Upper lobe of left lung (tissue), 6 donors: ENCODE measurements around the gene BMPR2. TPM values are rescaled to one million over a fixed set of nuclear protein-coding genes. Genes with fewer than 3 reads are reported as not detected.
"Not testable (repeated sequence)": the region's sequence is repeated elsewhere in the genome, so short reads cannot be mapped to it uniquely, and the experiment has no call there.

Experiments used
- ATAC-seq, 2 donors: fragments of 200-7000 bp; cut with Tn5 transposase; one replicate each; pipeline ENCODE4 v1.9.1; 2022; ENCODE audit warnings: mild to moderate bottlenecking in 2 of 2, moderate library complexity in 2 of 2; ENCODE audit not compliant: low FRiP score in 2 of 2
- DNase-seq, 2 donors: peaks; one replicate each; pipeline ENCODE4 v3.0.0-alpha.2; 2019 to 2020
- H3K27ac ChIP-seq, 4 donors: fragments of 200-600 bp; sonication (generic); one replicate each; pipeline ENCODE4 v1.5.1; 2016 to 2019
- H3K27me3 ChIP-seq, 4 donors: fragments of 200-600 bp; sonication (generic); one replicate each; pipeline ENCODE4 v1.5.1; 2017 to 2019
- H3K36me3 ChIP-seq, 4 donors: fragments of 200-600 bp; sonication (generic); one replicate each; pipeline ENCODE4 v1.5.1; 2016 to 2019
- H3K4me1 ChIP-seq, 4 donors: fragments of 200-600 bp; sonication (generic); one replicate each; pipeline ENCODE4 v1.5.1; 2018 to 2019
- H3K4me3 ChIP-seq, 4 donors: fragments of 200-600 bp; sonication (generic); one replicate each; pipeline ENCODE4 v1.5.1; 2017 to 2019; ENCODE audit warnings: mild to moderate bottlenecking in 2 of 4, moderate library complexity in 1 of 4
- H3K9me3 ChIP-seq, 4 donors: fragments of 200-600 bp; sonication (generic); one replicate each; pipeline ENCODE4 v1.5.1; 2018 to 2019
- EP300 ChIP-seq, 4 donors: sonication (generic); formaldehyde crosslinking; IDR thresholded peaks; one replicate each; pipeline ENCODE4 v1.5.1; 2017; ENCODE audit warnings: antibody characterized with exemption in 4 of 4, control low read depth in 2 of 4
- POLR2A ChIP-seq, 4 donors: fragments of 450-650 bp; IDR thresholded peaks; one replicate each; pipeline ENCODE4 v1.5.1; 2016 to 2017; ENCODE audit warnings: antibody characterized with exemption in 4 of 4, mild to moderate bottlenecking in 2 of 4
- POLR2AphosphoS5 ChIP-seq, 2 donors: sonication (generic); formaldehyde crosslinking; IDR thresholded peaks; one replicate each; pipeline ENCODE4 v1.5.1; 2017; ENCODE audit warnings: antibody characterized with exemption in 2 of 2
- WGBS, 2 donors: methylation state at CpG; one replicate each; pipeline ENCODE4 v1.1.5; 2017 to 2018; 5-methylcytosine and 5-hydroxymethylcytosine counted together
- total RNA-seq, 6 donors: library from RNA; depleted of rRNA in 4 of 6; stranded (reverse); fragments of >200 nt in 4 of 6; gene quantifications; one replicate each; pipeline versions ENCODE4 v1.1.0 to v1.2.1, GENCODE V29; 2016 to 2021
- TF ChIP-seq, protein P1 (sequence below), 6 experiments: fragments of 450-650 bp in 4 of 6; fragments of 200-600 bp in 2 of 6; sonication (generic) in 2 of 6; IDR thresholded peaks; one replicate each; pipeline ENCODE4 v1.5.1; 2016 to 2019; ENCODE audit warnings: antibody characterized with exemption in 6 of 6
- donor health status: DM: no; HTN: no; CAD: no; lungs with moderate emphysema.
- donor health status: DM: no; HTN: yes; CAD: no; lungs with severe emphysema.

BMPR2 gene
- total RNA-seq, 6 donors from 2014 or later = 23.0 to 133 (median 77.2) TPM

DNA sequence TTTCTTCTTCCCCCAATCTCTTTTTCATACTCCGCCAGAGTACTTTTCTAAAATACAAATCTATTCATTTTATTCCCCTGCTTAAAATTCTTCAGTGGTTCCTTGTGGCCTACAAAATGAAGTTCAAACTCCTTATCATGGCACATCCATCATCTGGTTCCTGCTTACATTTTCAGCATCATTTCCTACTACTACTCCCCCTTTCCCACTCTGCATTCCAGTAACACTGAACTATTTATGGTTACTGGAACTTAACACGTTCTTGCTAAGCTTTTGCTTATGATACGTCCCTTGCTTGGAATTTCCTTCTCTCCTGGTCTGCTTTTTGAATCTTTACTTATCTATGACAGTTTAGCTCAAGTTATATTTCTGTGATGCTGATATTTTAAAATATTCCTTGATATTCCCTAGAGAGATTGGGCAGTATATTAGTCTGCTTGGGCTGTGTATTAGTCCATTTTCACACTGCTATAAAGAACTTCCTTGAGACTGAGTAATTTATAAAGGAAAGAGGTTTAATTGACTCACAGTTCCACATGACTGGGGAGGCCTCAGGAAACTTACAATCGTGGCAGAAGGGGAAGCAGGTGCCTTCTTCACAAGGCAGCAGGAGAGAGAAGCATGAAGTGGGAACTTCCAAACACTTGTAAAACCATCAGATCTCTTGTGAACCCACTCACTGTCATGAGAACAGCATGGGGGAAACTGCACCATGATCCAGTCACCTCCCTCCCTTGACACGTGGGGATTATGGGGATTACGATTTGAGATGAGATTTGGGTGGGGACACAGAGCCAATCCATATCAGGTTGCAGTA lies 53.2 kb downstream of the BMPR2 start:
- Histone ChIP-seq H3K27me3 (no peaks in the 10 kb centered on the region), H3K9me3 (no peaks in the 10 kb centered on the region), H3K4me1 (peaks cover 6 to 41% (median 32%) of the 10 kb centered on the region in 4 donors), H3K27ac (peak overlapping the region; percentile 36 to 78 (median 60)), H3K4me3 (no peak overlapping the region), H3K36me3 (no peaks in the 10 kb centered on the region)
- DNase-seq (no peak), ATAC-seq (peak in 1 of 2 donors; percentile 19)
- 61 to 62% methylated on average over 6 of the region's 6 CpGs for WGBS, 2 donors
- TF ChIP-seq POLR2AphosphoS5 (IDR thresholded peaks at IDR 0.05) = peak; percentile 19 to 94
- TF ChIP-seq, protein P1, sequence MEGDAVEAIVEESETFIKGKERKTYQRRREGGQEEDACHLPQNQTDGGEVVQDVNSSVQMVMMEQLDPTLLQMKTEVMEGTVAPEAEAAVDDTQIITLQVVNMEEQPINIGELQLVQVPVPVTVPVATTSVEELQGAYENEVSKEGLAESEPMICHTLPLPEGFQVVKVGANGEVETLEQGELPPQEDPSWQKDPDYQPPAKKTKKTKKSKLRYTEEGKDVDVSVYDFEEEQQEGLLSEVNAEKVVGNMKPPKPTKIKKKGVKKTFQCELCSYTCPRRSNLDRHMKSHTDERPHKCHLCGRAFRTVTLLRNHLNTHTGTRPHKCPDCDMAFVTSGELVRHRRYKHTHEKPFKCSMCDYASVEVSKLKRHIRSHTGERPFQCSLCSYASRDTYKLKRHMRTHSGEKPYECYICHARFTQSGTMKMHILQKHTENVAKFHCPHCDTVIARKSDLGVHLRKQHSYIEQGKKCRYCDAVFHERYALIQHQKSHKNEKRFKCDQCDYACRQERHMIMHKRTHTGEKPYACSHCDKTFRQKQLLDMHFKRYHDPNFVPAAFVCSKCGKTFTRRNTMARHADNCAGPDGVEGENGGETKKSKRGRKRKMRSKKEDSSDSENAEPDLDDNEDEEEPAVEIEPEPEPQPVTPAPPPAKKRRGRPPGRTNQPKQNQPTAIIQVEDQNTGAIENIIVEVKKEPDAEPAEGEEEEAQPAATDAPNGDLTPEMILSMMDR (IDR thresholded peaks at IDR 0.05) = no peak
- TF ChIP-seq EP300 (IDR thresholded peaks at IDR 0.05) = peak; percentile 50 to 95 (median 90)
- no peak for TF ChIP-seq POLR2A (IDR thresholded peaks at IDR 0.05)

DNA sequence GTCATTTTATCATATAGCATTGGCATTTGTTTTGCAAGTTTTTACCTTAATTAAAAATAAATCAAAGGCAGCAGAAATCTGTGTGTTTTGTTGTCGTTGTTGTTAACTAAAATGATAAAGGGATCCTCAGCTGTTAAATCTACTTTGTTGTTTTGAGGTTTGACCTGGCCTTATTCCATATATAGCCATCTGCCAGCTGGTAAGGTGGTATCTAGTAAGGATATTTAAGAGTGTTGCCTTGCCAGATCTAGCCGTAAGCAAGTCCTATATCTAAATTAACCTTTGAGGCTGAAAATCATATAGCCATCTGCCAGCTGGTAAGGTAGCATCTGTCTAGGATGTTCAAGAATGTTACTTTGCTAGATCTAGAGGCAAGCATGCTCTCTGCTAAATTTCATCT lies 56.6 kb downstream of the BMPR2 start:
- Histone ChIP-seq H3K36me3 (no peaks in the 10 kb centered on the region), H3K27ac (peak overlapping the region in 1 of 4 donors; percentile 19), H3K9me3 (no peaks in the 10 kb centered on the region), H3K4me3 (no peak overlapping the region), H3K27me3 (no peaks in the 10 kb centered on the region), H3K4me1 (peaks cover 0 to 40% (median 23%) of the 10 kb centered on the region in 4 donors)
- TF ChIP-seq POLR2A (IDR thresholded peaks at IDR 0.05) (no peak), POLR2AphosphoS5 (IDR thresholded peaks at IDR 0.05) (no peak), EP300 (IDR thresholded peaks at IDR 0.05) (no peak)
- TF ChIP-seq, protein P1 (IDR thresholded peaks at IDR 0.05) = no peak
- no peak for ATAC-seq
- no peak for DNase-seq
- 67 to 86% methylated on average over 2 of the region's 2 CpGs for WGBS, 2 donors

GRCh38 chr2:202434472-202434871 lies 58.3 kb downstream of the BMPR2 start:
- no peak for ATAC-seq
- H3K4me3 ChIP-seq = no peak overlapping the region

GRCh38 chr2:202436626-202437025 lies 60.5 kb downstream of the BMPR2 start:
- no peak for ATAC-seq
- no peaks in the 10 kb centered on the region for H3K36me3 ChIP-seq
- peaks cover 0 to 14% (median 7%) of the 10 kb centered on the region in 4 donors for H3K4me1 ChIP-seq
- no peak overlapping the region for H3K27ac ChIP-seq
- TF ChIP-seq EP300 (IDR thresholded peaks at IDR 0.05) = no peak
- no peak for TF ChIP-seq POLR2A (IDR thresholded peaks at IDR 0.05)
- TF ChIP-seq POLR2AphosphoS5 (IDR thresholded peaks at IDR 0.05) = no peak
- TF ChIP-seq, protein P1 (IDR thresholded peaks at IDR 0.05) = no peak
- no peaks in the 10 kb centered on the region for H3K9me3 ChIP-seq
- DNase-seq = no peak
- WGBS, 2 donors = 48 to 57% methylated on average over 3 of the region's 3 CpGs
- no peak overlapping the region for H3K4me3 ChIP-seq
- H3K27me3 ChIP-seq = no peaks in the 10 kb centered on the region

More at GRCh38 chr2:202434472-202434871, 58.3 kb downstream of the BMPR2 start:
- Histone ChIP-seq H3K27ac (no peak overlapping the region), H3K36me3 (no peaks in the 10 kb centered on the region), H3K27me3 (no peaks in the 10 kb centered on the region), H3K9me3 (no peaks in the 10 kb centered on the region), H3K4me1 (peaks cover 0 to 28% (median 12%) of the 10 kb centered on the region in 4 donors)
- no peak for DNase-seq
- TF ChIP-seq POLR2A (IDR thresholded peaks at IDR 0.05) (no peak), EP300 (IDR thresholded peaks at IDR 0.05) (no peak), POLR2AphosphoS5 (IDR thresholded peaks at IDR 0.05) (no peak)
- TF ChIP-seq, protein P1 (IDR thresholded peaks at IDR 0.05) = no peak
- 100% methylated on average over 1 of the region's 1 CpG for WGBS, 2 donors

GRCh38 chr2:202440117-202440516 lies 64.0 kb downstream of the BMPR2 start:
- H3K27me3 ChIP-seq, H3K9me3 ChIP-seq, H3K36me3 ChIP-seq, H3K4me1 ChIP-seq, H3K4me3 ChIP-seq, ATAC-seq, H3K27ac ChIP-seq: not testable (repeated sequence)
- peak in 1 of 2 donors; percentile 52 for DNase-seq
- WGBS, 2 donors = 95 to 96% methylated on average over 14 to 24 of the region's 24 CpGs
